Prostate gland (tissue), 2 donors: Measurements from ENCODE around the gene FBXO38.

Source experiments
- POLR2A ChIP-seq: fragments of 450-650 bp; IDR thresholded peaks from one replicate; pipeline ENCODE4 v1.6.1; 2016; ENCODE audit warnings: antibody characterized with exemption, mild to moderate bottlenecking
- POLR2AphosphoS5 ChIP-seq: sonication (generic); formaldehyde crosslinking; IDR thresholded peaks from one replicate; pipeline ENCODE4 v1.6.1; 2017; ENCODE audit warnings: antibody characterized with exemption
- TF ChIP-seq, protein P1 (sequence below), 4 experiments: fragments of 200-600 bp in 2 of 4; fragments of 450-650 bp in 2 of 4; sonication (generic) in 2 of 4; IDR thresholded peaks; 1 replicate in 3 of 4; 2 replicates in 1 of 4; pipeline ENCODE4 v1.5.1; 2016 to 2019; ENCODE audit warnings: antibody characterized with exemption in 4 of 4, mild to moderate bottlenecking in 2 of 4, moderate library complexity in 2 of 4

DNA sequence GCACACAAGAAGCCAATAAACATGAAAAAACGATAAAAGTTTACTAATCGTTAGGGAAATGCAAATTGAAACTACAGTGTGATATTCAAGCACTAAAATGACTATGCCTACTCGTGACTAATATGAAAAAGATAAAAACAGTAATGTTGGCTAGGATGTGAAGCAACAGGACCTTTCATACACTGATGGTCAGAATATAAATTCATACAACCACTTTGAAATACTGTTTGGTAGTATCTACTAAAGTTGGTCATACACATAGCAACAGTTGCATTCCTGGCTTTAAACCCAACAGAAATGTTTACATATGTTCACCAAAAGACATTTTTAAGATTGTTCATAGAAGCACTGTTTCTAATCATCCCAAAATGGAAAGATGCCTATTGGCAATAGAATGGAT, 24.3 kb downstream of the FBXO38 start:
- TF ChIP-seq, protein P1, sequence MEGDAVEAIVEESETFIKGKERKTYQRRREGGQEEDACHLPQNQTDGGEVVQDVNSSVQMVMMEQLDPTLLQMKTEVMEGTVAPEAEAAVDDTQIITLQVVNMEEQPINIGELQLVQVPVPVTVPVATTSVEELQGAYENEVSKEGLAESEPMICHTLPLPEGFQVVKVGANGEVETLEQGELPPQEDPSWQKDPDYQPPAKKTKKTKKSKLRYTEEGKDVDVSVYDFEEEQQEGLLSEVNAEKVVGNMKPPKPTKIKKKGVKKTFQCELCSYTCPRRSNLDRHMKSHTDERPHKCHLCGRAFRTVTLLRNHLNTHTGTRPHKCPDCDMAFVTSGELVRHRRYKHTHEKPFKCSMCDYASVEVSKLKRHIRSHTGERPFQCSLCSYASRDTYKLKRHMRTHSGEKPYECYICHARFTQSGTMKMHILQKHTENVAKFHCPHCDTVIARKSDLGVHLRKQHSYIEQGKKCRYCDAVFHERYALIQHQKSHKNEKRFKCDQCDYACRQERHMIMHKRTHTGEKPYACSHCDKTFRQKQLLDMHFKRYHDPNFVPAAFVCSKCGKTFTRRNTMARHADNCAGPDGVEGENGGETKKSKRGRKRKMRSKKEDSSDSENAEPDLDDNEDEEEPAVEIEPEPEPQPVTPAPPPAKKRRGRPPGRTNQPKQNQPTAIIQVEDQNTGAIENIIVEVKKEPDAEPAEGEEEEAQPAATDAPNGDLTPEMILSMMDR (IDR thresholded peaks at IDR 0.05) = no peak
- TF ChIP-seq POLR2A (no peak), POLR2AphosphoS5 (no peak)
